Neutrophil (primary cell): ENCODE data around the gene RTP1.

Experiments used
- H3K27ac ChIP-seq: fragments of 200-600 bp; sonication (generic); 2 replicates; pipeline ENCODE4 v1.5.1; 2016; ENCODE audit warnings: mild to moderate bottlenecking, moderate library complexity
- H3K27me3 ChIP-seq: fragments of 200-600 bp; sonication (generic); 2 replicates; pipeline ENCODE4 v1.6.0; 2016; ENCODE audit warnings: mild to moderate bottlenecking
- H3K36me3 ChIP-seq: fragments of 200-600 bp; sonication (generic); 2 replicates; pipeline ENCODE4 v1.5.1; 2017
- H3K4me1 ChIP-seq, 2 experiments: fragments of 200-600 bp in 1 of 2; sonication (generic) in 1 of 2; 1 replicate in 1 of 2; 2 replicates in 1 of 2; pipeline versions ENCODE4 v1.5.1 to v1.6.1; 2013 to 2016; ENCODE audit warnings: low read depth in 1 of 2, low read length in 1 of 2, mild to moderate bottlenecking in 1 of 2, moderate library complexity in 1 of 2; ENCODE audit not compliant: control insufficient read depth in 1 of 2, insufficient read depth in 1 of 2
- H3K4me3 ChIP-seq, 2 experiments: fragments of 200-600 bp in 1 of 2; sonication (generic) in 1 of 2; 1 replicate in 1 of 2; 2 replicates in 1 of 2; pipeline ENCODE4 v1.5.1; 2013 to 2016; ENCODE audit warnings: low read depth in 1 of 2, low read length in 1 of 2, mild to moderate bottlenecking in 1 of 2, moderate library complexity in 1 of 2
- H3K9me3 ChIP-seq: fragments of 200-600 bp; sonication (generic); 2 replicates; pipeline ENCODE4 v1.5.1; 2016
- TF ChIP-seq, protein P1 (sequence below): fragments of 200-600 bp; sonication (generic); IDR thresholded peaks from 2 replicates; pipeline ENCODE4 v1.5.1; 2016; ENCODE audit warnings: antibody characterized with exemption

RTP1 gene

DNA sequence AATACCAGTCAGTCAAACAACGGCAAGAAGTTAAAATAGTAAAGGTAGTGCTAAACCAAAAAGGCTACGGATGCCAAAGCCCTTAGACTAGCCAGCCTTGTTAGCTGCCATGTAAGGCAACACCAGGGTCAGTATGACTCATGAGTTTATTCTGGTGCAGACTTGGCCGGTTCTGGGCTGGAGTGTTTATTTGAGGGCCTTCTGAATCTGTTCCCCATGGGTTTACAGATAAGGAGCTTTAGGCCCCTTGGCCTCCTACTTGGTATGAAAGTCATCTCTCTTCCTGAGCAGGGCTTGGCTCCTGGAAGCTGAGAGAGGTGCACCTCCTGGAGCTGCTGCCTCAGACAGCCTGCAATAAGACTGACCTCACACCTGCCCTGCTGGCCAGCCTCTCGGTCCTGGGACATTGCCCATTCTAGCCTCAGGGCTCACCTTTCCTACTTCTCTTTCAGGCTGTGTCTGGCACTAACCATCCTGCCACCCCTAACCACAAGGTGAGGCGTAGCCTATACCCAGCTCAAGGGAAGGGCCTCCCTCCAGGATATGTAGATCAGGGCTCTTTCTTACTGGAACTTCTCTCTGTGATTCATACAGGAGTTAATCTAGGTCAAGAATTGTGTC, 10.4 kb upstream of the RTP1 start:
- H3K9me3 ChIP-seq = no peaks in the 10 kb centered on the region
- H3K27ac ChIP-seq = no peak overlapping the region
- H3K36me3 ChIP-seq = no peaks in the 10 kb centered on the region
- TF ChIP-seq, protein P1, sequence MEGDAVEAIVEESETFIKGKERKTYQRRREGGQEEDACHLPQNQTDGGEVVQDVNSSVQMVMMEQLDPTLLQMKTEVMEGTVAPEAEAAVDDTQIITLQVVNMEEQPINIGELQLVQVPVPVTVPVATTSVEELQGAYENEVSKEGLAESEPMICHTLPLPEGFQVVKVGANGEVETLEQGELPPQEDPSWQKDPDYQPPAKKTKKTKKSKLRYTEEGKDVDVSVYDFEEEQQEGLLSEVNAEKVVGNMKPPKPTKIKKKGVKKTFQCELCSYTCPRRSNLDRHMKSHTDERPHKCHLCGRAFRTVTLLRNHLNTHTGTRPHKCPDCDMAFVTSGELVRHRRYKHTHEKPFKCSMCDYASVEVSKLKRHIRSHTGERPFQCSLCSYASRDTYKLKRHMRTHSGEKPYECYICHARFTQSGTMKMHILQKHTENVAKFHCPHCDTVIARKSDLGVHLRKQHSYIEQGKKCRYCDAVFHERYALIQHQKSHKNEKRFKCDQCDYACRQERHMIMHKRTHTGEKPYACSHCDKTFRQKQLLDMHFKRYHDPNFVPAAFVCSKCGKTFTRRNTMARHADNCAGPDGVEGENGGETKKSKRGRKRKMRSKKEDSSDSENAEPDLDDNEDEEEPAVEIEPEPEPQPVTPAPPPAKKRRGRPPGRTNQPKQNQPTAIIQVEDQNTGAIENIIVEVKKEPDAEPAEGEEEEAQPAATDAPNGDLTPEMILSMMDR = no peak
- no peaks in the 10 kb centered on the region for H3K4me1 ChIP-seq
- no peaks in the 10 kb centered on the region for H3K27me3 ChIP-seq
- H3K4me3 ChIP-seq = no peak overlapping the region

DNA sequence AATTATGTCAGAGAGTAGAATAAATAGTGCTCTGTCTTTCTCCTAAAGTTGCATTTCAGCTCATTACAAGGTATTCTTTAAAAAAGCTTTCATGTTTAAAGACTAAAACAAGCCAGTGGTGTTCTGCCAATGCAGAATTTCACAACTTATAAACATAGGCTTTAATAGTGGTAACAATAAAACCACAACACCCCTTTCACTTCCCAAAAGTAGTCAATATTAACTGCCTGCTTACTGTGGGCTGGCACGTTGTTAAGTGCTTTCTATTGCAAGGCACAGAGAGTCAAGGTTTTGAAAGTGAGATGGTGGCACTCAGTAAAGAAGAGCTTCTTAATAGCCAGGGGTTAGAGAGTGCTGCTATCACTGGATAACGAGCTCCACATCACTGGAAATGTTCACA, 8.4 kb upstream of the RTP1 start:
- H3K27me3 ChIP-seq = no peaks in the 10 kb centered on the region
- H3K4me1 ChIP-seq = no peaks in the 10 kb centered on the region
- H3K36me3 ChIP-seq = no peaks in the 10 kb centered on the region
- no peak overlapping the region for H3K27ac ChIP-seq
- no peak overlapping the region for H3K4me3 ChIP-seq
- H3K9me3 ChIP-seq = no peaks in the 10 kb centered on the region
- TF ChIP-seq, protein P1 = no peak

DNA sequence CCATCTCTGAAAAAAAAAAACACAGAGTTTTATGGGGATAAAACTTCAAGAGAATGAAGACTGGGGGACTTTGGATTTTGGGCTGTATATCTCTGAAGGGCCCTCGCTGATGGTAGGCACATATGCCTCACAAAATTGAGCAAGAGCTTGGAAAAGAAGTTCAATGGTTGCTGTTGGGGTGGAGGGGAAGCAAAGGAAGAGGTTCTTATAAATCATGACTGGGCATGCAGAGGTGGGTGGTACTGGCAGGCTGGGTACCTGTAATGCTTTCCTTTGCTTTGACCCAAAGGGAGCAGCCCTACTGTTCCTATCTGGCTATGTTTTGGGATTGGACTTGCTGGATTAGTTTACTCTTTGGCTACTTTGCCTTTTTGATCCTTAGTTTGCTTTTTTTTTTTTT, 6.0 kb upstream of the RTP1 start:
- H3K27ac ChIP-seq = no peak overlapping the region
- no peaks in the 10 kb centered on the region for H3K9me3 ChIP-seq
- no peaks in the 10 kb centered on the region for H3K4me1 ChIP-seq
- no peak overlapping the region for H3K4me3 ChIP-seq
- H3K27me3 ChIP-seq = no peaks in the 10 kb centered on the region
- TF ChIP-seq, protein P1 = no peak
- no peaks in the 10 kb centered on the region for H3K36me3 ChIP-seq

DNA sequence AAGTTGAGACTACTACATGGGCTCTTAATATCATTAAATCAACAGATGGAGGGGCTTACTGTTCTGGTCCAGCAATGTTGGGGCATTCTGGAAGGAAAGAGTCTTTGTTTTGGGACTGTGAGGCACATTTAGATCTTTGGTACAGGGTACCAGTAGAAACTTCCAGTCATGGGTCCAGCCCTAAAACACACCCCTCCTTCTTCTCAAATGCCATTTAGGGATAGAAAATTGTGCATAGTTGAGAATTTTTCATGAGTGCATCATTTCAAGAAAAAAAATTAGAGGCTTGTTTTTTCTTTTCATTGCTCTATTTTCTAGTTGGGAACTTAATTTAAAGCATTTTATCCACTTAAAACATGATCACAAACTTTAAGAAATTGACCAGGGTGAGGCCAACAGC, 4.1 kb upstream of the RTP1 start:
- no peaks in the 10 kb centered on the region for H3K36me3 ChIP-seq
- H3K27me3 ChIP-seq = no peaks in the 10 kb centered on the region
- TF ChIP-seq, protein P1 = no peak
- H3K9me3 ChIP-seq = no peaks in the 10 kb centered on the region
- no peaks in the 10 kb centered on the region for H3K4me1 ChIP-seq
- no peak overlapping the region for H3K4me3 ChIP-seq
- no peak overlapping the region for H3K27ac ChIP-seq

DNA sequence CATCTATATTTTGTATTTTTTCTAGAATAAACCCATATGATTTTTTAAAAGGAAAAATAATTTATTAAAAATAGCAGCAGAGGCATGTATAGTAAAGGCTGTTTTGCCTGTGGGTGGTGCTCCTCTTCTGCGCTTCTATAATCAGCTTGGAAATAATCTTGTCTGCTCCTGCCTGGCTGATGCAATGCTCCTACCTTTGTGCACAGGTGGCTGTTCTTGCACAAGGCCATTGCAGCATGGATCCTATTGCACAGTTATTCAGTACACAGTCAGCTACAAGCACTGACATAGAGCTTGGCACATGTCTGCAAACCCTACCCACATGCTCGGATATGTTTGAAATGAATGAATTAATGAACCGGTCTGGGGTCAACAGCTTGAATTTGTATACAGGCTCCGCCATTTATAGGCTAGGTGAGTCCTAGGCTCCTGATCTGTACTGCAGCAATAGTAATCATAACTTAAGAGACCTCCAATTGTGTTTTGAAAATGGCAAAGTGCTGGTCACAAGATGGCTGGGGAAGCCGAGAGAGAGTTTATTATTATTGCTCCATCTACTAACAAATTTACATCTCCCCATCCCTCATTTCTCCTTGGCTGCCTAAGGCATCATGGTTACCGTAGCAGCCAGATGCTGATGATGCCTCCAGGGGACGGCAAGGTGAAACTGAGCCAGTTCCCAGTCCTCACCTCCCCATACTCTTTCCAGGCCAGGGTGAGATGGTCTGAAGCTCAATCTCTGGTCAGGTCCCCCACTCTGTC, 532 bp upstream of the RTP1 start:
- no peaks in the 10 kb centered on the region for H3K36me3 ChIP-seq
- no peaks in the 10 kb centered on the region for H3K9me3 ChIP-seq
- no peak overlapping the region for H3K4me3 ChIP-seq
- TF ChIP-seq, protein P1 = no peak
- H3K27ac ChIP-seq = no peak overlapping the region
- H3K27me3 ChIP-seq = no peaks in the 10 kb centered on the region
- no peaks in the 10 kb centered on the region for H3K4me1 ChIP-seq
